GM23248 (cell line): ENCODE data around the gene GNPTG.

ENCODE experiments used
- EZH2 ChIP-seq: fragments of 200-600 bp; sonication (generic); IDR thresholded peaks from 2 replicates; pipeline ENCODE4 v1.6.1; 2018; ENCODE audit warnings: antibody characterized with exemption, mild to moderate bottlenecking; ENCODE audit not compliant: insufficient read depth, poor library complexity, severe bottlenecking
- EZH2phosphoT487 ChIP-seq: fragments of 200-600 bp; sonication (generic); IDR thresholded peaks from 2 replicates; pipeline ENCODE4 v1.6.1; 2018; ENCODE audit warnings: antibody characterized with exemption, moderate library complexity, mild to moderate bottlenecking, low read depth; ENCODE audit not compliant: insufficient read depth

DNA sequence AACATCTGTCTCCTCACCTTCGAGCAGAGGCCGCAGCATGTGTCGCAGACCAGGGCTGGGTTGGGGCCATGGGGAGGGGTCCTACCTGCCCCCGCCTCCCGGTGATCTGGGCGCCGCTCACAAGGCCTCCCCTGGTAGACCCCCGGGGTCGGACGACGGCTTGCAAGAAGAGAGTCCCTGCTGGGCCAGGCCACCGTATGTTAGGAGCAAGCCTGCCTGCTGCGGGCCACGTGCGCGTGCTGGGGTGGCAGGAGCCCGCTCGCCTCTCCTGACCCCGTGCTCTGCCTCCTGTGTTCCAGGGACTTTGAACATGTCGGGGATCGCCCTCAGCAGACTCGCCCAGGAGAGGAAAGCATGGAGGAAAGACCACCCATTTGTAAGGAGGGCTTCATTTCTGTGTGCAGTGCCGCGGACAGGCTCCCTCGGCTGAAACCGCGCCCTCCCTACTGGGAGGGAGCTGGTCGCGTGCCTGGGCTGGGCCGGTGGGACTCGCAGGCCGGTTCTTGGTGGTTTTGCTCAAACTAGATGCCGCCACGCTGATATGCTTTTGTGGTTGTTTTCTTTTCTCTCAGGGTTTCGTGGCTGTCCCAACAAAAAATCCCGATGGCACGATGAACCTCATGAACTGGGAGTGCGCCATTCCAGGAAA, 37.9 kb upstream of the GNPTG start:
- no peak for TF ChIP-seq EZH2
- no peak for TF ChIP-seq EZH2phosphoT487
